NCI-H1105 treated with DMSO at 0.1 percent for 48 hours (cell line): Measurements from ENCODE around the gene IZUMO2.
"Not testable (repeated sequence)": the region's sequence is repeated elsewhere in the genome, so short reads cannot be mapped to it uniquely, and the experiment has no call there.

Experiments used
- DNase-seq: peaks from one replicate; lab custom pipeline; 2025; lab: John Stamatoyannopoulos, UW

Gene IZUMO2

GRCh38 chr19:50135856-50136602, 27.1 kb downstream of the IZUMO2 start:
- DNase-seq = not testable (repeated sequence)

- DNase-seq = not testable (repeated sequence)
These were observed 28.0 kb downstream of the IZUMO2 start for GRCh38 chr19:50134777-50135719.

GRCh38 chr19:50133518-50134492, 29.3 kb downstream of the IZUMO2 start:
- DNase-seq = not testable (repeated sequence)

- not testable (repeated sequence) for DNase-seq
These were observed 59.1 kb downstream of the IZUMO2 start for GRCh38 chr19:50104012-50104411.

- DNase-seq = not testable (repeated sequence)
These were observed 59.7 kb downstream of the IZUMO2 start for GRCh38 chr19:50103405-50103804.
